ENCODE measurements around the gene COX6A2.

GRCh38 chr16:31390504-31391041 is 37.6 kb downstream of the COX6A2 start:
- no peak for TF ChIP-seq CTCF (IDR thresholded peaks at IDR 0.05)
- no peak for TF ChIP-seq POLR2AphosphoS5 (IDR thresholded peaks at IDR 0.05)
- no peak for TF ChIP-seq POLR2A (IDR thresholded peaks at IDR 0.05)
- no peak for TF ChIP-seq EP300 (IDR thresholded peaks at IDR 0.05)

Measured in gastroesophageal sphincter (tissue), 3 donors.